K562 (cell line): Measurements from ENCODE around the gene TWSG1. TPM values are rescaled to one million over a fixed set of nuclear protein-coding genes. Genes with fewer than 3 reads are reported as not detected.

Source experiments
- ATAC-seq: fragments of 200-7000 bp; cut with Tn5 transposase; 3 replicates; pipeline ENCODE4 v1.9.1; 2020; ENCODE audit warnings: moderate library complexity
- BruUV-seq: library from RNA; stranded (reverse); fragments of 400-500 nt; replicated peaks from 2 replicates; lab custom pipeline; 2021; lab: Mats Ljungman, UMichigan
- CTCF ChIA-PET: fragments of 300-600 bp; formaldehyde crosslinking; extraction: SDS; loops from one replicate; lab custom pipeline; 2021; ENCODE audit warnings: low intra/inter-chr PET ratio; lab: Yijun Ruan, JAX
- POLR2A ChIA-PET: fragments of 300-600, 350-650 bp; sonication (Branson Sonifier 250); formaldehyde crosslinking; extraction: SDS; loops from one replicate; lab custom pipeline; 2021; ENCODE audit warnings: antibody characterized with exemption, inconsistent platforms; lab: Yijun Ruan, JAX
- DNase-seq, 4 experiments: peaks; one replicate each; pipeline versions ENCODE4 v3.0.0 to v3.0.0-alpha.2; 2011 to 2018; ENCODE audit warnings: low spot score in 3 of 4, mixed read lengths in 3 of 4; ENCODE audit errors: extremely low read depth in 1 of 4
- FAIRE-seq: peaks from 2 replicates; lab custom pipeline; 2011; peaks lifted over from hg19 to GRCh38; lab: Jason Lieb, UNC
- H2AFZ ChIP-seq: 2 replicates; pipeline ENCODE4 v1.6.0; 2011; ENCODE audit warnings: low read depth, low read length, control low read depth, inconsistent platforms
- H3K27ac ChIP-seq: fragments of 200-600 bp; 3 replicates; pipeline ENCODE4 v1.8.0; 2011; ENCODE audit warnings: low read depth, mild to moderate bottlenecking, control low read depth, inconsistent platforms, low read length, moderate library complexity, mixed read lengths; ENCODE audit errors: extremely low read depth
- H3K27me3 ChIP-seq, 2 experiments: fragments of 300-600 bp in 1 of 2; 2 replicates in 1 of 2; 3 replicates in 1 of 2; pipeline versions ENCODE4 v1.6.0 to v1.8.0; 2011; ENCODE audit warnings: inconsistent platforms in 2 of 2, low read length in 2 of 2, mild to moderate bottlenecking in 1 of 2, mixed read lengths in 1 of 2, moderate library complexity in 1 of 2; ENCODE audit not compliant: control insufficient read depth in 2 of 2, insufficient read depth in 2 of 2
- H3K36me3 ChIP-seq: fragments of 300-600 bp; 3 replicates; pipeline ENCODE4 v1.8.0; 2011; ENCODE audit warnings: mild to moderate bottlenecking, low read length, inconsistent platforms; ENCODE audit not compliant: control insufficient read depth, insufficient read depth
- H3K4me1 ChIP-seq, 2 experiments: fragments of 200-600 bp in 1 of 2; replicated peaks in 1 of 2; 2 replicates in 1 of 2; 3 replicates in 1 of 2; pipeline versions ENCODE4 v1.5.1 to v1.8.0; 2011; ENCODE audit warnings: inconsistent platforms in 2 of 2, low read length in 2 of 2, mild to moderate bottlenecking in 1 of 2, mixed read lengths in 1 of 2, moderate library complexity in 1 of 2; ENCODE audit not compliant: control insufficient read depth in 2 of 2, insufficient read depth in 2 of 2
- H3K4me2 ChIP-seq: 2 replicates; pipeline ENCODE4 v1.6.1; 2011; ENCODE audit warnings: low read length, control low read depth, inconsistent platforms, mixed read lengths; ENCODE audit not compliant: insufficient read depth
- H3K4me3 ChIP-seq: fragments of 200-600 bp; sonication (generic), shearing (Covaris generic); 2 replicates; pipeline ENCODE4 v1.5.1; 2016; ENCODE audit warnings: control low read depth, inconsistent platforms
- H3K79me2 ChIP-seq: fragments of 200-600 bp; 3 replicates; pipeline ENCODE4 v1.8.0; 2011; ENCODE audit warnings: low read length, inconsistent platforms; ENCODE audit not compliant: control insufficient read depth, insufficient read depth
- H3K9ac ChIP-seq, 2 experiments: 2 replicates each; pipeline versions ENCODE4 v1.6.0 to v1.6.1; 2011; ENCODE audit warnings: low read depth in 2 of 2, low read length in 2 of 2, control low read depth in 1 of 2, inconsistent platforms in 1 of 2, mild to moderate bottlenecking in 1 of 2, mixed read lengths in 1 of 2; ENCODE audit not compliant: insufficient read depth in 1 of 2
- H3K9me1 ChIP-seq: one replicate; pipeline ENCODE4 v1.6.0; 2011; ENCODE audit warnings: inconsistent platforms, mild to moderate bottlenecking, low read length, moderate library complexity; ENCODE audit not compliant: control insufficient read depth, insufficient read depth
- H3K9me3 ChIP-seq: replicated peaks from 2 replicates; pipeline ENCODE4 v1.5.1; 2011; ENCODE audit warnings: low read depth, low read length, inconsistent platforms; ENCODE audit not compliant: control insufficient read depth, insufficient read depth
- H4K20me1 ChIP-seq: replicated peaks from 2 replicates; pipeline ENCODE4 v1.6.1; 2011; ENCODE audit warnings: low read length, inconsistent platforms, mixed read lengths; ENCODE audit not compliant: control insufficient read depth, insufficient read depth
- ASH1L ChIP-seq: fragments of 450-650 bp; IDR thresholded peaks from 2 replicates; pipeline ENCODE4 v1.6.1; 2018; ENCODE audit warnings: borderline replicate concordance, mild to moderate bottlenecking, low read depth; ENCODE audit not compliant: partially characterized antibody
- CBX2 ChIP-seq: fragments of 200-600 bp; sonication (generic); IDR thresholded peaks from one replicate; pipeline ENCODE4 v1.6.1; 2012; ENCODE audit warnings: mild to moderate bottlenecking, low read length, inconsistent platforms; ENCODE audit not compliant: insufficient read depth, poor library complexity, severe bottlenecking
- CREBBP ChIP-seq: IDR thresholded peaks from one replicate; pipeline ENCODE4 v1.6.1; 2012; ENCODE audit warnings: low read depth, mild to moderate bottlenecking, control low read depth, inconsistent platforms, low read length
- FOXM1 ChIP-seq, 2 experiments: fragments of 450-650 bp in 1 of 2; sonication (generic) in 1 of 2; formaldehyde crosslinking in 1 of 2; IDR thresholded peaks; 2 replicates each; pipeline versions ENCODE4 v1.6.1 to v1.9.0; 2017 to 2022; ENCODE audit warnings: low read depth in 2 of 2, mild to moderate bottlenecking in 2 of 2, missing genetic modification reagents in 1 of 2, moderate library complexity in 1 of 2
- GATAD2A ChIP-seq: fragments of 450-650 bp; IDR thresholded peaks from 2 replicates; pipeline ENCODE4 v1.6.1; 2017
- HNRNPL ChIP-seq: fragments of 200-400 bp; formaldehyde crosslinking; IDR thresholded peaks from 2 replicates; pipeline ENCODE4 v1.6.1; 2017; ENCODE audit warnings: low read depth, mild to moderate bottlenecking, low read length
- KAT7 ChIP-seq: sonication (generic); formaldehyde crosslinking; IDR thresholded peaks from 2 replicates; pipeline ENCODE4 v1.8.0; 2022; ENCODE audit warnings: missing genetic modification reagents, mild to moderate bottlenecking, borderline replicate concordance
- MTA2 ChIP-seq: fragments of 450-650 bp; IDR thresholded peaks from 2 replicates; pipeline ENCODE4 v1.6.1; 2016; ENCODE audit warnings: low read depth
- NR2C1 ChIP-seq, 2 experiments: fragments of 450-650 bp; IDR thresholded peaks; 2 replicates each; pipeline ENCODE4 v1.6.1; 2017; ENCODE audit warnings: mild to moderate bottlenecking in 2 of 2, antibody characterized with exemption in 1 of 2, inconsistent platforms in 1 of 2, missing compliant biosample characterization in 1 of 2, missing genetic modification characterization in 1 of 2
- PHF8 ChIP-seq: fragments of 200-600 bp; sonication (generic); IDR thresholded peaks from 2 replicates; pipeline ENCODE4 v1.6.1; 2012; ENCODE audit warnings: mixed run types, mild to moderate bottlenecking, inconsistent platforms, low read length, moderate library complexity, borderline replicate concordance
- RBFOX2 ChIP-seq: fragments of 200-400 bp; formaldehyde crosslinking; IDR thresholded peaks from 2 replicates; pipeline ENCODE4 v1.6.1; 2017; ENCODE audit warnings: low read depth, mild to moderate bottlenecking, low read length, moderate library complexity
- YBX1 ChIP-seq: fragments of 450-650 bp; IDR thresholded peaks from 2 replicates; pipeline ENCODE4 v1.7.1; 2016; ENCODE audit warnings: mild to moderate bottlenecking
- ZNF384 ChIP-seq: IDR thresholded peaks from 2 replicates; pipeline ENCODE4 v1.6.1; 2012; ENCODE audit warnings: low read depth, low read length, improper control_type of control experiment
- ZNF644 ChIP-seq: fragments of 200-800 bp; sonication (Bioruptor generic); IDR thresholded peaks from 2 replicates; pipeline ENCODE4 v1.6.1; 2016; ENCODE audit warnings: low read depth, missing genetic modification characterization, missing compliant biosample characterization
- WGBS: fragments of 100-300 bp; shearing (Covaris generic); methylation state at CpG from one replicate; pipeline ENCODE4 v1.1.6; 2016; ENCODE audit warnings: low coverage, mixed read lengths; ENCODE audit not compliant: insufficient coverage; ENCODE audit errors: missing lambda C conversion rate; 5-methylcytosine and 5-hydroxymethylcytosine counted together
- in situ Hi-C: fragments of 300-500 bp; cut with MboI; formaldehyde crosslinking; loops from 4 replicates; pipeline ENCODE4 v1.15.0; 2018; ENCODE audit warnings: inconsistent platforms, mixed read lengths
- intact Hi-C: fragments of 100-400 bp; cut with micrococcal nuclease; formaldehyde crosslinking; loops from 2 replicates; pipeline ENCODE4 v1.14.2; 2022
- polyA plus RNA-seq, 8 experiments: library from polyadenylated mRNA; depleted of rRNA in 4 of 8; stranded (reverse) in 5 of 8; unstranded in 3 of 8; fragments of >200 nt; fragmentation: Nextera tagmentation in 2 of 8; fragmentation: Illumina TruSeq in 1 of 8; extraction: Ambion mirVana in 2 of 8; extraction: Trizol in 1 of 8; gene quantifications; 2 replicates each; pipeline versions ENCODE4 v1.2.1 to v1.2.3, GENCODE V29; 2011 to 2014; ENCODE audit warnings: inconsistent platforms in 1 of 8, missing spikeins in 1 of 8
- total RNA-seq, 7 experiments: library from RNA; depleted of rRNA in 6 of 7; stranded (reverse); fragments of >200 nt in 6 of 7; fragmentation: Illumina TruSeq in 2 of 7; extraction: Trizol in 2 of 7; gene quantifications; 2 replicates each; pipeline versions ENCODE4 v1.2.1 to v1.2.3, GENCODE V29; 2011 to 2021; ENCODE audit warnings: low replicate concordance in 1 of 7

TWSG1 gene
- total and polyA plus RNA-seq, 9 of the 15 experiments (the other 6 are each of a cell fraction or from before 2014, with no cell fraction given): 10.4 to 37.2 (median 25.1) TPM

- Histone ChIP-seq H3K9me3 (no peaks in the 10 kb centered on the region; the same call in 1 of the 2 replicates), H3K79me2 (no peaks in the 10 kb centered on the region), H2AFZ (peak overlapping the region; percentile 98), H3K27me3 (no peaks in the 10 kb centered on the region), H3K4me1 (peaks cover 21% of the 10 kb centered on the region in 2 experiments; a peak in 4 of 5 replicates), H3K36me3 (peaks cover 3% of the 10 kb centered on the region; the same call in 1 of the 3 replicates), H3K4me2 (peak overlapping the region; percentile 86), H4K20me1 (no peaks in the 10 kb centered on the region), H3K9me1 (no peaks in the 10 kb centered on the region), H3K4me3 (peak overlapping the region; percentile 22; the same call in 1 of the 2 replicates), H3K27ac (peak overlapping the region; percentile 89), H3K9ac (peak overlapping the region; percentile 60 to 79; a peak in 3 of 4 replicates)
- peak in 2 of 4 experiments; percentile 35 to 49 for DNase-seq
- no TSS peak for BruUV-seq
- intact Hi-C loops (loop anchor here (2.0 kb wide), 1 partner anchor 70 kb away; the partner anchor contains the start of gene RALBP1), in situ Hi-C loops (no loop called here)
- TF ChIP-seq HNRNPL (no peak), RBFOX2 (peak; percentile 11; the same call in 1 of the 2 replicates), NR2C1 (IDR thresholded peaks at IDR 0.05) (no peak), NR2C1 (tag; IDR thresholded peaks at IDR 0.05) (peak; percentile 52; the same call in 1 of the 2 replicates), KAT7 (0 out of 2 replicates have a peak, but pooled peaks have one; percentile 54), MTA2 (0 out of 2 replicates have a peak, but pooled peaks have one; percentile 5), ZNF384 (peak; percentile 51; the same call in 1 of the 2 replicates), CBX2 (no peak), ASH1L (peak; percentile 23), GATAD2A (0 out of 2 replicates have a peak, but pooled peaks have one; percentile 64), CREBBP (no peak), YBX1 (no peak), ZNF644 (tag) (no peak), FOXM1 (IDR thresholded peaks at IDR 0.05; ENCODE audit: low read depth) (no peak), FOXM1 (CRISPR knock-in tag; IDR thresholded peaks at IDR 0.05; ENCODE audit: low read depth) (no peak), PHF8 (no peak)
- FAIRE-seq: no peak
- WGBS: 35% methylated on average over 6 of the region's 7 CpGs
- peak; percentile 38 for ATAC-seq
- CTCF ChIA-PET: no interaction called here
- POLR2A ChIA-PET: interaction anchor here (0.6 kb wide), 1 partner anchor 138 kb away, joined by 3 read pairs; no protein-coding TSS in a partner anchor
Measured at GRCh38 chr18:9405130-9405529, 70.6 kb downstream of the TWSG1 start.
